Measurements from ENCODE around the gene ELOVL2.

- TF ChIP-seq CTCF (conservative IDR thresholded peaks at IDR 0.05; ENCODE audit: low read length) (no peak), EZH2phosphoT487 (IDR thresholded peaks at IDR 0.05; ENCODE audit: borderline replicate concordance) (no peak)
These were observed 86.7 kb downstream of the ELOVL2 start for GRCh38 chr6:10957414-10957886.
